ENCODE data around the gene SCN1B. TPM values are rescaled to one million over a fixed set of nuclear protein-coding genes. Genes with fewer than 3 reads are reported as not detected.
"Not testable (repeated sequence)": the region's sequence is repeated elsewhere in the genome, so short reads cannot be mapped to it uniquely, and the experiment has no call there.

The SCN1B gene
- 2.7 and 3.6 TPM in 2 replicates for total RNA-seq

DNA sequence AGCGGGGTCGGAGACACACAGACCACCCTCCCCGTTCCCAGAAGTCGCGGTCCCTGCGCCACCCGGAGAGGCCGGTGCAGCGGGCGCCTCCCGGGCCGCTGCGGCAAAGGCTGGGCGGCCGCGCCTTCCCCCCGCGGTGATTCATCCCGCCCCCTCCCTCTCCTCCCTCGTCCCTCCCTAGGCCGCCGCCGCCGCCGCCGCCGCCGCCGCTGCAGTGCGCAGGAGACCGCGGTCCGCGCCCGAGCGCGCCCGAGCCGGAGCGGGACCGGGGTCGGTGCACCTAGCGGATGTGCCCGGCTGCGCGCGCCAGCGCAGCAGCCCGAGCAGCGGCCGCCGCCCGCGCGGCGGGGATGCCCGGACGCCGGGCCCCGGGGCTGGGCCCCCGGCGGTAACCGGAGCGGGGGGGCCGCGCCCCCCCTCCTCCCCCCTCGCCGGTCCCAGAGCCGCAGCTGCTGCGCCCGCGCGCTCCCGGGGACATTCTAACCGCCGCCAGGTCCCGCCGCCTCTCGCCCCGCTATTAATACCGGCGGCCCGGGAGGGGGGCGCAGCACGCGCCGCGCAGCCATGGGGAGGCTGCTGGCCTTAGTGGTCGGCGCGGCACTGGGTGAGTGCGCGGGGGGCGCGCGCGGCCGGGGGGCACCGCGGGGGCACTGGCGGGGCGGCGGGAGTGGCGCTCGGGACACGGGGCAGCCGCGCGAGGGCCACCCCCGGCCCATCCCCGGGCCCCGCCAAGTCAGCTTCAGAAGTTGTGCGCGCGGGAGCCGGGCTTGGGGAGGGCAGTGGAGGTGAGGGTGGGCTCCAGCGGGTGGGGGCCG is at the start of gene SCN1B:
SCN1B (plus strand) TSS at position 214 of the 815 bp plus-strand sequence; CDS start at position 565, 351 bp downstream.
- Mint-ChIP-seq H3K27me3 (ENCODE audit: low read depth) (peaks cover 18% of the 10 kb centered on the region), H3K27ac (peak within 1 kb of the TSS; percentile 1), H3K9me3 (no peaks in the 10 kb centered on the region), H3K4me3 (ENCODE audit: low read depth) (peak within 1 kb of the TSS; percentile 64), H3K4me1 (ENCODE audit: low read depth) (peaks cover 5% of the 10 kb centered on the region), H3K36me3 (ENCODE audit: low read depth) (peaks cover 27% of the 10 kb centered on the region)
- DNase-seq (ENCODE audit: low spot score): peak; percentile 43
- intact Hi-C loops (cut with micrococcal nuclease): no loop called here

DNA sequence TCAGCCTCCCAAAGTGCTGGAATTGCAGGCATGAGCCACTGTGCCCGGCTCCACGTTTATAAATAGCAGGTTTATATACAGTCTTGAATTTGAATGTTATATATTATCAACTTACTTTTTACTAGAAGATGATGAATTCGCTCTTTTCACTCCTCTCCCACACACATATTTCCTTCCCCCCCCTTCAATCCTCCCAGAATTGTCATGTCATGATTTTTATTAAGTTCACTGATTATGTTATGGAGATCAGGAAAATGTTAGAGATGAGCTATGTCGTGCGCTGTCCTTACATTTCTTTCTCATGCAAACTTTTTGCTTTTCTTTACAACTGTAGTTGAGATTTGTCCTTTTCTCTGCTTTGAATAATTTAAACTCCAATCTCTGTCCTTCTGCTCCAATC is 48.0 kb upstream of the SCN1B start:
- intact Hi-C loops (cut with micrococcal nuclease): no loop called here
- DNase-seq (ENCODE audit: low spot score): no peak
- Mint-ChIP-seq H3K27ac (no peak overlapping the region), H3K9me3 (peaks cover 3% of the 10 kb centered on the region), H3K27me3 (ENCODE audit: low read depth) (peaks cover 4% of the 10 kb centered on the region), H3K4me3 (ENCODE audit: low read depth) (no peak overlapping the region), H3K36me3 (ENCODE audit: low read depth) (peaks cover 4% of the 10 kb centered on the region), H3K4me1 (ENCODE audit: low read depth) (peaks cover 20% of the 10 kb centered on the region)

DNA sequence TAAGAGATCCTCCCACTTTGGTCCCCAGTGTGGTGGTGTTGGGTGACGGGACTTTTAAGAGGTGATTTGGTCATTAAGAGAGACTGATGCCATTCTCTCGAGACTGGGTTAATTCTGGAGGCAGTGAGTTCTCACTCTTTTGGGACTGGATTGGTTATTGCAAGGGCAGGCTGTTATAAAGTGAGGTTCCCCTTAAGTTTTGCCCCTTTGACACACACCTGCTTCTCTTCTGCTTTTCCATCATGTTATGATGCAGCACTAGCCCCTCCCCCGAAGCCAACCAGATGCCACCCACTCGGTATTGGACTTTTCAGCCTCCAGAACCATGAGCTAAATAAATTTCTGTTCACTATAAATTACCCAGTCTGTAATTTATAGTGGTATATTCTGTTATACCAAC is 46.5 kb upstream of the SCN1B start:
- Mint-ChIP-seq H3K36me3 (ENCODE audit: low read depth) (peaks cover 4% of the 10 kb centered on the region), H3K27me3 (ENCODE audit: low read depth) (peaks cover 4% of the 10 kb centered on the region), H3K4me3 (ENCODE audit: low read depth) (no peak overlapping the region), H3K9me3 (peaks cover 3% of the 10 kb centered on the region), H3K27ac (no peak overlapping the region), H3K4me1 (ENCODE audit: low read depth) (peaks cover 26% of the 10 kb centered on the region)
- DNase-seq (ENCODE audit: low spot score): no peak
- intact Hi-C loops (cut with micrococcal nuclease): no loop called here

DNA sequence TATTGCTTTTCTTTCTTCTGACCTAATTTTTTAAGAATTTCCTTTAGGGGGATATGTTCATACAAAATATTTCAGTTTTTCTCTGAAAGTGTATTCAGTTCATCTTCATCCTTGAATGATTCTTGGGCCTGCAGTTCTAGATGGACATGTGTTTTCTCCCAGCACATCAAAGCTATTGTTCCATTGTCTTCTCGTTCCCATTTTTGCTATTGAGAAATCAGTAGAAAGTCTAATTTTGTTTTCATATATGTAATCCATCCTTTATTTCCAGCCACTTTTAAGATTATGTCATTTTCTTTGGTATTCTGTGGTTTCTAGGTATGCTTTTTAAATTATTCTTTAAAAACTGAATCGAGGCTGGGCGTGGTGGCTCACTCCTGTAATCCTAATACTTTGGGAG is 46.0 kb upstream of the SCN1B start:
- Mint-ChIP-seq H3K27ac (no peak overlapping the region), H3K4me3 (ENCODE audit: low read depth) (no peak overlapping the region), H3K36me3 (ENCODE audit: low read depth) (peaks cover 4% of the 10 kb centered on the region), H3K9me3 (peaks cover 3% of the 10 kb centered on the region), H3K4me1 (ENCODE audit: low read depth) (peaks cover 31% of the 10 kb centered on the region), H3K27me3 (ENCODE audit: low read depth) (peaks cover 4% of the 10 kb centered on the region)
- intact Hi-C loops (cut with micrococcal nuclease): no loop called here
- no peak for DNase-seq (ENCODE audit: low spot score)

DNA sequence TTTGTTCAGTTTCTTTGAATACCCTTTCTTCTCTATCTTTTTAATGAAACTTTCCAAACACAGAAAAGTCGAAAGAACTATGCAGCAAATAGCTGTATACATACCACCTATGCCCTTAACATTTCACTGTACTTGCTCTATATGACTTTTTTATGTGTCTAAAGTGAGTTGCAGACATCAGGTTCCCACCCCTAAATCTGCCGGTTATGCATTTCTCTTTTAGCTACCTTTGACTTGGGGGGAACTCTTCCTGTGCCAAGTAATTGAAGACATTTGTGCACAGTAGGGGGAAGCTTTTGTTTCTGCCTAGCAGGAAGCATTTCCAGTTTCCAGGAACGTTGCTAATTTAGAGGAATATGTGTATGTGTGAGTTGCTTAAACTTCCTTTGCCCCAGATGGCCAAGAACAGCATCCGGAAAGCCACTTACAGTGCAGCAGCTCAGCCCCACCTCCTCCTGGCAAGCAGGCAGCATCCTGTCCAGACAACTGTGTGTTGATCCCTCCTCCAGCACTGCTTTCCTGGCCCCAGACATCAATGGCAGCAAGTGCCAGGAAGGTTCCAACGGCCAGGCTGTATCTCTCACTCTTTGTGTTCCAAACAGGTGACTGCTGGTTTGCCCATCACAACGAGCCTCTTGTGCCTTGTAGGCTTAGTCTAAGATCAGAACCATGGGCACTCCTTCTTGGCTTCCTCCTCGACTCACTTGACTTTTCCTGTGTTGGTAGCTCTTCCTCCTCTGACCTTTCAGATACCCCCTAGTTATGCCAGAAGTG is 44.8 kb upstream of the SCN1B start:
- intact Hi-C loops (cut with micrococcal nuclease): no loop called here
- H3K4me1 Mint-ChIP-seq (ENCODE audit: low read depth): peaks cover 37% of the 10 kb centered on the region

DNA sequence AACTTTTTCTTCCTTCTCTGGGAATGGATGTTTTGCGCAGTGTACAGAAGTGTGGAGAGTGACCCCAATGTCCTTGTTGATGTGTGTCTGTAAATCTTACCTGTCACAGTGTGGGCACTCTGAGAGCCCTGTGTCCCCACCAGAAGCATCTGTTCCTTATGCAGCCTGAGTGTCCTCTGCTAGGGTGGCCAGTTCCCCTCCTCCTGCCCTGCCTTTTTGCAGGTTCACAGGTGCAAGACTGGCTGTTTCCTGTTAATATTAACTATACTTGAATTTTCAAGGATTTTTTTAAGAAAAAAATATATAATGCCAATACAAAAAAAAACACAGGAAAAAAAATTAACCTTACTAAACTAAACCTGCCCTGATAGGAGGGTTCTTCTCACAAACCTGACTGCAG is 42.2 kb upstream of the SCN1B start:
- H3K27ac Mint-ChIP-seq: peak overlapping the region; percentile 60
- no peak overlapping the region for H3K4me3 Mint-ChIP-seq (ENCODE audit: low read depth)
- no peak for DNase-seq (ENCODE audit: low spot score)
- H3K4me1 Mint-ChIP-seq (ENCODE audit: low read depth): peaks cover 45% of the 10 kb centered on the region
- no peaks in the 10 kb centered on the region for H3K27me3 Mint-ChIP-seq (ENCODE audit: low read depth)
- H3K36me3 Mint-ChIP-seq (ENCODE audit: low read depth): peaks cover 11% of the 10 kb centered on the region
- intact Hi-C loops (cut with micrococcal nuclease): no loop called here
- peaks cover 12% of the 10 kb centered on the region for H3K9me3 Mint-ChIP-seq

More for the DNA sequence above, 44.8 kb upstream of the SCN1B start:
- peak overlapping the region; percentile 76 for H3K27ac Mint-ChIP-seq
- H3K9me3 Mint-ChIP-seq: peaks cover 3% of the 10 kb centered on the region
- H3K36me3 Mint-ChIP-seq (ENCODE audit: low read depth): peaks cover 6% of the 10 kb centered on the region
- peaks cover 4% of the 10 kb centered on the region for H3K27me3 Mint-ChIP-seq (ENCODE audit: low read depth)
- H3K4me3 Mint-ChIP-seq (ENCODE audit: low read depth): peak overlapping the region; percentile 56
- no peak for DNase-seq (ENCODE audit: low spot score)

DNA sequence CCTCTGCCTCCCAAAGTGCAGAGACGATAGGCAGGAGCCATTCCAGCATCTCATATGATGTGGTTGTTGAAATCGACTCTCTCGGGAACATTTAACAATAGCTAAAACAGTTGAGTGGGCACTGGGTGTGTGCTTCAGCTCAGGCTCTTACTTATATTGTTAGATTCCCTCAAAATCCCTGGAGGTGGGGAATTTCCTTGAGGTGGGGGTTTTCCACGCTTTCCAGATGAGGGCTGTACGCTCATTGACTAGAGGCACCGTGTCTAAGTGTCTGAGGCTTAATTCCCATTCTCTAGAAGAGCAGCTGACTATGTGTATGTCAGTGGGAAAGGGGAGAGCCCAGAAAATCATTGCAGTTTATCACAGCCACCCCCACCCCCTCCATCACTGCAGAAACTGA is 41.0 kb upstream of the SCN1B start:
- peaks cover 11% of the 10 kb centered on the region for H3K36me3 Mint-ChIP-seq (ENCODE audit: low read depth)
- H3K4me1 Mint-ChIP-seq (ENCODE audit: low read depth): peaks cover 38% of the 10 kb centered on the region
- H3K27me3 Mint-ChIP-seq (ENCODE audit: low read depth): no peaks in the 10 kb centered on the region
- H3K27ac Mint-ChIP-seq: peak overlapping the region; percentile 82
- no peak overlapping the region for H3K4me3 Mint-ChIP-seq (ENCODE audit: low read depth)
- intact Hi-C loops (cut with micrococcal nuclease): no loop called here
- peaks cover 12% of the 10 kb centered on the region for H3K9me3 Mint-ChIP-seq
- no peak for DNase-seq (ENCODE audit: low spot score)

DNA sequence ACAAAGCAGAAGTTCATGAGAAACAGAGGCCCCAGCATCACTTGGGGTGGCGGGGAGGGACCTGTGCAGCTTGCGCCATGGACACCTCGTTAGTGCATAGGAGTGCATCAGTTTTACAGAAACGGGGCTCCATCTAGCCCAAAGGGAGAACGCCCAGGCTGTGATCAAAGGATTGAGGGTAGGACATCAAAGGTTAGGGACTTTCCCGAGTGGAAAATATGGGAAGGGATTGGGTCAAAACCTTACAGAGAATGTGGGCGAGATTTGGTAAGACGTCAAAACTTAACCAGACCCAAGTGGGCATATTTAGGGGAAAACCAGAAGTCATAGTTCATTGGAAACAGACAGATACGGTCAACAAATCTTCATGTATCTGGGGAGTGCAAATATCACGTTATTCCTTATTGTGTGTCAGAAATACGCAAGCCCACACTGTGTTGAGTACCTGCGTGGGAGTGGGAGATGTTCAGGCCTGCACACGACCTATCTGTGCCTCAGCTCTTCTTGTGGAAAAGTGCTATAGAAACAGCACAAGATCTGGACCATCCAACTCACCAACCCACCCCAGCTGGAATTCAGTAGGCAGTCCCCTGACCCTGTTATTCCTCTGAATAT is 39.6 kb upstream of the SCN1B start:
- Mint-ChIP-seq H3K36me3 (ENCODE audit: low read depth) (peaks cover 7% of the 10 kb centered on the region), H3K9me3 (peaks cover 9% of the 10 kb centered on the region), H3K4me3 (ENCODE audit: low read depth) (no peak overlapping the region), H3K27ac (peak overlapping the region; percentile 96), H3K27me3 (ENCODE audit: low read depth) (no peaks in the 10 kb centered on the region), H3K4me1 (ENCODE audit: low read depth) (peaks cover 31% of the 10 kb centered on the region)
- intact Hi-C loops (cut with micrococcal nuclease): loop anchor here (1.0 to 2.0 kb wide), 2 partner anchors 11 to 18 kb away; no protein-coding TSS in a partner anchor
- no peak for DNase-seq (ENCODE audit: low spot score)

DNA sequence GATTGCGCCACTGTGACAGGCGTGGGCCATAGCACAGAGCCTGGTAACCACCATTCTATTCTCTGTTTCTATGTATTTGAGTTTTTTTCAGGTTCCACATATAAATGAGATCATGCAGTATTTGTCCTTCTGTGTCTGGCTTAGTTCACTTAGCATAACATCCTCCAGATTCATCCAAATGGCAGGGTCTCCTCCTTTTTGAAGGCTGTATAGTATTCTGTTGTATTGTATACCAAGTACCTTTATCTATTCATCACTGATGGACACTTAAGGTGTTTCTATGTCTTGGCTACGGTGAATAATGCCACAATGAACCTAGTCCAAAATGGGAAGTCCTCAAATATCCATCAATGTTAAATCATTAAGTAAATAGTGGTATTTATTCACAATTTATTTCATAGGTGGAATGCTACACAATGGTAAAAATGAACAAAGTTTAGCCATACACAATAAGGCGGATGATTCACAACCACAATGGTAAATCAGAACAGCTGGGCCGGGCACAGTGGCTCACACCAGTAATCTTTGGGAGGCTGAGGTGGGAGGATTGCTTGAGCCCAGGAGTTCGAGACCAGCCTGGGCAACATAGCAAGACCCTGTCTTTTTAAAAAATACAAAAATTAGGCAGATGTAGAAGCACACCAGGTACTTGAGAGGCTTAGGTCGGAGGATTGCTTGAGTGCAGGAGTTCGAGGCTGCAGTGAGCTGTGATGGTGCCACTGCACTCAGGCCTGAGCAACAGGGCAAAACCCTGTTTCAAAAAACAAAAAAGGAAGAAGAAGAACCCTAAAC is 38.5 kb upstream of the SCN1B start:
- Mint-ChIP-seq H3K9me3 (peaks cover 9% of the 10 kb centered on the region), H3K27me3 (ENCODE audit: low read depth) (no peaks in the 10 kb centered on the region), H3K4me1 (ENCODE audit: low read depth) (peaks cover 29% of the 10 kb centered on the region), H3K4me3 (ENCODE audit: low read depth) (no peak overlapping the region), H3K27ac (peak overlapping the region; percentile 96), H3K36me3 (ENCODE audit: low read depth) (peaks cover 7% of the 10 kb centered on the region)
- intact Hi-C loops (cut with micrococcal nuclease): loop anchor here (2.0 kb wide), 1 partner anchor 19 kb away; no protein-coding TSS in a partner anchor
- DNase-seq (ENCODE audit: low spot score): no peak

DNA sequence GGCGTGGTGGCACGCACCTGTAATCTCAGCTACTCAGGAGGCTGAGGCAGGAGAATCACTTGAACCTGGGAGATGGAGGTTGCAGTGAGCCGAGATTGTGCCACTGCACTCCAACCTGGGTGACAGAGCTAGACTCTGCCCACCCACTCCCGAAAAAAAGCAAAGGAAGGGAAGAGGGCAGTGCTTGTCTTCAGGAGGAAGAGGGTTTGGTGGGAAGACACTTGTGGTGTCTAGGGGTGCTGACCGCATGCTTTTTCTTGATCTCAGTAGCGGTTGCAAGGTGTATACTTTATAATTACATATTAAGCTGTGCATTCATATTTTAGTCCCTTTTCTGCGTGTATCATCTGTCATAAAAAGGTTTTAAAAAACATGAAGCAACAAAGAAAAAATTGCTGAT is 37.7 kb upstream of the SCN1B start:
- H3K27me3 Mint-ChIP-seq (ENCODE audit: low read depth); H3K27ac Mint-ChIP-seq; H3K4me3 Mint-ChIP-seq (ENCODE audit: low read depth); H3K9me3 Mint-ChIP-seq; intact Hi-C loops (cut with micrococcal nuclease); H3K36me3 Mint-ChIP-seq (ENCODE audit: low read depth); DNase-seq (ENCODE audit: low spot score): not testable (repeated sequence)
- peaks cover 37% of the 10 kb centered on the region for H3K4me1 Mint-ChIP-seq (ENCODE audit: low read depth)

DNA sequence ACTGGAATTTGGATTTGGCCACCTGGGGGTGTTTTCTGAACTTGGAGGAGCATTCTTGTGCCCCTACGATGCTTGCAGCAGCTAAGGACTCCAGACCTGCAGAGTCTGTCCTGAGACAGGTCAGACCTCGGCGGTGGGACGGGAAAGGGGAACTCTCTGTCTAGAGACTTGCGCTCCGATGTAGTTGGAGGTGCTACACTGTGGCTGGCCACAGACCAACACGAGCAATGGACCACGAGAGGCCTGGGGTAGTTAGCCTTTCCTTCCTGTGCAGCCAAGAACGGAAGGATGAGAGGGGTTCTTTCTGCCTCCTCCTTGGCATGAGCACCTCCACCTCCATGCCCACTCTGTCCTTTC is 36.0 kb upstream of the SCN1B start:
- DNase-seq (ENCODE audit: low spot score): no peak
- intact Hi-C loops (cut with micrococcal nuclease): no loop called here
- H3K36me3 Mint-ChIP-seq (ENCODE audit: low read depth): peaks cover 14% of the 10 kb centered on the region
- H3K4me3 Mint-ChIP-seq (ENCODE audit: low read depth): no peak overlapping the region
- H3K9me3 Mint-ChIP-seq: peaks cover 9% of the 10 kb centered on the region
- H3K27ac Mint-ChIP-seq: peak overlapping the region; percentile 34
- H3K4me1 Mint-ChIP-seq (ENCODE audit: low read depth): peaks cover 38% of the 10 kb centered on the region
- no peaks in the 10 kb centered on the region for H3K27me3 Mint-ChIP-seq (ENCODE audit: low read depth)

Data from activated T-helper 2 cell treated with anti-CD3 and anti-CD28 coated beads, Interferon-gamma antibody, Interleukin-2, Interleukin-4, amounts not matched to agents 10 μg/mL and 5 μg/mL and 100 μg/mL, durations not matched to agents 14 hours and 24 hours and 36 hours (primary cell).